ENCODE measurements around the gene DYSF. TPM values are rescaled to one million over a fixed set of nuclear protein-coding genes. Genes with fewer than 3 reads are reported as not detected.

DYSF gene
- total RNA-seq, 4 donors from 2014 or later = 10.3 to 14.9 (median 14.4) TPM

DNA sequence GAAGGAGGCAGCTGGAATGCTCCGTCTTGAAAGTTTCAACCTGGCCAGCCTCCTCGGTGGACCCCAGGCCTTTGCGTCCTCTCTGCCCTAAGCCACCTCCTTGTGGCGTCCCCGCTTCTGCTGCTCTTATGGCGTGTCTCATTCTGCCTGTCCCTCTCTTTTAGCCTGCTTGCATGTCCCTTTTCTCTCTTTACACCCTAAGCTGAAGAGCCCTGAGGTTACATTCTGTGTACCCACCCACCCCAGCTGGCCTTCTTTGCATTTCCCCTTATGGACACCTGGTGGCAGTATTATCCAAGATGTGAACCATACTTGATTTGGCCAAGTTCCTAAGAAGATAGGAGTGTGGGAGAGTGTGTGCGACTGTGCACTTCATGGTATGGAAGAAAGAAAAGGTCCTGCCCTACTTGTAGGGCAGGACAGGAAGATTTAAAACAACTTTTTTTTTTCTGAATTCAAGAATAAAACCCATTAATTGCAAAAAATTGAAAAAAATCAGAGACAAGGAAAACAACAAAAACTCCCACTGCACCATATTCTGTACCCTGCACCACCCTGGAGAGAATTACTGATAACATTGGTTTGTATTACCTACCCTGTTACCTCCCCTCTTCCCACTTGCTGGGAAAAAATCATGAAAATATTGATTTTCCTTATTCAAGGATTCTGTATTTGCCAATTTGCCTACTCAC, 77.4 kb downstream of the DYSF start:
- 78 to 79% methylated on average over 7 of the region's 7 CpGs for WGBS, 2 donors
- Histone ChIP-seq H3K27me3 (no peaks in the 10 kb centered on the region), H3K27ac (no peak overlapping the region), H3K9me3 (no peaks in the 10 kb centered on the region), H3K4me1 (no peaks in the 10 kb centered on the region), H3K4me3 (replicated peaks in 1 of 3) (no peak overlapping the region), H3K36me3 (no peaks in the 10 kb centered on the region)
- no peak for DNase-seq
- no peak for TF ChIP-seq POLR2A (IDR thresholded peaks at IDR 0.05)
- TF ChIP-seq, protein P1, sequence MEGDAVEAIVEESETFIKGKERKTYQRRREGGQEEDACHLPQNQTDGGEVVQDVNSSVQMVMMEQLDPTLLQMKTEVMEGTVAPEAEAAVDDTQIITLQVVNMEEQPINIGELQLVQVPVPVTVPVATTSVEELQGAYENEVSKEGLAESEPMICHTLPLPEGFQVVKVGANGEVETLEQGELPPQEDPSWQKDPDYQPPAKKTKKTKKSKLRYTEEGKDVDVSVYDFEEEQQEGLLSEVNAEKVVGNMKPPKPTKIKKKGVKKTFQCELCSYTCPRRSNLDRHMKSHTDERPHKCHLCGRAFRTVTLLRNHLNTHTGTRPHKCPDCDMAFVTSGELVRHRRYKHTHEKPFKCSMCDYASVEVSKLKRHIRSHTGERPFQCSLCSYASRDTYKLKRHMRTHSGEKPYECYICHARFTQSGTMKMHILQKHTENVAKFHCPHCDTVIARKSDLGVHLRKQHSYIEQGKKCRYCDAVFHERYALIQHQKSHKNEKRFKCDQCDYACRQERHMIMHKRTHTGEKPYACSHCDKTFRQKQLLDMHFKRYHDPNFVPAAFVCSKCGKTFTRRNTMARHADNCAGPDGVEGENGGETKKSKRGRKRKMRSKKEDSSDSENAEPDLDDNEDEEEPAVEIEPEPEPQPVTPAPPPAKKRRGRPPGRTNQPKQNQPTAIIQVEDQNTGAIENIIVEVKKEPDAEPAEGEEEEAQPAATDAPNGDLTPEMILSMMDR (IDR thresholded peaks at IDR 0.05) = peak; percentile 23 to 69 (median 34)
- intact Hi-C loops (cut with DNase I) = no loop called here

DNA sequence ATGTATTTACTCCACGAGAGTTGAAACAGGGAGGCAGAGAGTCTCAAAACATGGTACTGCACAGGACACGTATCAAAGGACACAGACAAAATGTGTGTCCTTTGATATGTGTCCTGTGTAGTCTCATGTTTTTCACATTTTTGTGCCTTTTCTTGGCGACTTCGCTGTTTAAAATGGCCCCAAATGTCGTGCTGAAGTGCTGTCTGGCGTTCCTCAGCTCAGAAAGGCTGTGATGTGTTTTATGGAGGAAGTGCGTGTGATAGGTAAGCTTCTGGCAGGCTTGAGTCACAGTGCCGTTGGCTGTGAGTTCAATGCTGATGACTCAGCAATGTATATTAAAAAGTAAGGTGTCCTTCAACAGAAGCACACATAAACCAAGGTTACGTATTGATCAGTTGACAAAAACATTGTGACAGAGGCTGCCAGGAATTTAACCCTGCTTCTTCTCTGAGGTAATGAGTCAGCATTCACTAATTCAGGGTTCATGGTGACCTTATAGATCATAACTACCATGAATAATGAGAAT, 78.2 kb downstream of the DYSF start:
- no peak overlapping the region for H3K27ac ChIP-seq
- H3K36me3 ChIP-seq = no peaks in the 10 kb centered on the region
- H3K9me3 ChIP-seq = no peaks in the 10 kb centered on the region
- 84 to 92% methylated on average over 9 of the region's 9 CpGs for WGBS, 2 donors
- no peak for DNase-seq
- no peaks in the 10 kb centered on the region for H3K27me3 ChIP-seq
- H3K4me3 ChIP-seq (replicated peaks in 1 of 3) = no peak overlapping the region
- no peak for TF ChIP-seq POLR2A (IDR thresholded peaks at IDR 0.05)
- TF ChIP-seq, protein P1 (IDR thresholded peaks at IDR 0.05) = no peak
- intact Hi-C loops (cut with DNase I) = no loop called here
- H3K4me1 ChIP-seq = no peaks in the 10 kb centered on the region

DNA sequence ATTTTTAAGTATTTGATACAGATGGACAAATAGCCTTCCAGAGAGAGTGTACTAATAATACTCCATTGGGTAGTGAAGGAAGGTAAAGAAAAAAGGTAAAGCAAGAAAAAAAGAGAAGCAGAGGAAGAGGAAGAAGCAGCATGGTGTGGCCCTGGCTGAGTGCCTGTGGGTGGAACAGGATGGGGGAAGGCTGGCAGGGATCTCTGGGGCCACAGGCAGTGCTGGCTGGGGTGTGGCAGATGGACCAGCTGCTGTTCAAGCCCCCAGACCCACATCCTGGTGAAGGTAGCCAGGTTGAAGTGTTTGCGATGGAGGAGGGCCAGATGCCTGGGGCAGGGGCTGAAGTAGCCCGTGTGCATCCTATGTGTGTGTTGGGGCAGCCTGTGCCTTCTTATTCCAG, 79.0 kb downstream of the DYSF start:
- no peaks in the 10 kb centered on the region for H3K4me1 ChIP-seq
- H3K9me3 ChIP-seq = no peaks in the 10 kb centered on the region
- H3K36me3 ChIP-seq = no peaks in the 10 kb centered on the region
- no peak overlapping the region for H3K4me3 ChIP-seq (replicated peaks in 1 of 3)
- no peaks in the 10 kb centered on the region for H3K27me3 ChIP-seq
- TF ChIP-seq, protein P1 (IDR thresholded peaks at IDR 0.05) = no peak
- no peak for TF ChIP-seq POLR2A (IDR thresholded peaks at IDR 0.05)
- 89 to 95% methylated on average over 2 of the region's 2 CpGs for WGBS, 2 donors
- no peak overlapping the region for H3K27ac ChIP-seq
- intact Hi-C loops (cut with DNase I) = no loop called here
- no peak for DNase-seq

GRCh38 chr2:71534201-71534600, 80.8 kb downstream of the DYSF start:
- Histone ChIP-seq H3K27ac (no peak overlapping the region), H3K4me1 (no peaks in the 10 kb centered on the region), H3K36me3 (no peaks in the 10 kb centered on the region), H3K4me3 (replicated peaks in 1 of 3) (no peak overlapping the region), H3K27me3 (no peaks in the 10 kb centered on the region), H3K9me3 (no peaks in the 10 kb centered on the region)
- intact Hi-C loops (cut with DNase I) = no loop called here
- no peak for DNase-seq
- WGBS, 2 donors = 70 to 100% methylated on average over 1 of the region's 1 CpG
- no peak for TF ChIP-seq POLR2A (IDR thresholded peaks at IDR 0.05)
- TF ChIP-seq, protein P1 (IDR thresholded peaks at IDR 0.05) = no peak

DNA sequence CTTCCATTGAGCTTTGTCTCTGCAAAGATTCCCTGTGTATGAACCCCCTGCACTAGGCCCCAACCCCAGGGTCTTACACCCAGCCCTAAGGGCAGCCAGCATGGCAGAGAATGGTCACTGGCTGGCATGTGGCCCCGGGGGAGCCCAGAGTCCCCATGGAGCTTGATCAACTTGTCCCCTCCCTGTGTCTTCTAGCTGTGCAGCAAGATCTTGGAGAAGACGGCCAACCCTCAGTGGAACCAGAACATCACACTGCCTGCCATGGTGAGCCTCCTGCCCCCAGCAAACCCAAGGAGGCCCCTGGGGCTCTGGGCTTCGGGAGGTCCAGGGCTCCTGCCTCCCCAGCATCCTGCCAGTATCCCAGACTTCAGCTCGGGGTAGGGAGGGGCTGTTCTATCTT, 81.5 kb downstream of the DYSF start:
- H3K36me3 ChIP-seq = no peaks in the 10 kb centered on the region
- intact Hi-C loops (cut with DNase I) = no loop called here
- TF ChIP-seq POLR2A (IDR thresholded peaks at IDR 0.05) = no peak
- TF ChIP-seq, protein P1 (IDR thresholded peaks at IDR 0.05) = no peak
- no peaks in the 10 kb centered on the region for H3K4me1 ChIP-seq
- H3K27me3 ChIP-seq = no peaks in the 10 kb centered on the region
- no peak overlapping the region for H3K4me3 ChIP-seq (replicated peaks in 1 of 3)
- no peaks in the 10 kb centered on the region for H3K9me3 ChIP-seq
- WGBS, 2 donors = 88 to 89% methylated on average over 4 of the region's 4 CpGs
- H3K27ac ChIP-seq = no peak overlapping the region
- no peak for DNase-seq
